Spinal cord (tissue), 10 donors: Measurements from ENCODE around the gene NCOA3. TPM values are rescaled to one million over a fixed set of nuclear protein-coding genes. Genes with fewer than 3 reads are reported as not detected.
"Not testable (repeated sequence)": the region's sequence is repeated elsewhere in the genome, so short reads cannot be mapped to it uniquely, and the experiment has no call there.

Experiments used
- DNase-seq, 6 donors: peaks; one replicate each; pipeline versions ENCODE4 v3.0.0 to v3.0.0-alpha.2; 2013 to 2015; ENCODE audit warnings: low spot score in 6 of 6, low read depth in 4 of 6
- H3K27ac ChIP-seq: one replicate; pipeline ENCODE4 v1.5.1; 2013; ENCODE audit warnings: low read depth, low read length, control low read depth
- H3K27me3 ChIP-seq: one replicate; pipeline ENCODE4 v1.6.1; 2013; ENCODE audit warnings: low read length; ENCODE audit not compliant: control insufficient read depth, insufficient read depth
- H3K36me3 ChIP-seq: one replicate; pipeline ENCODE4 v1.6.1; 2013; ENCODE audit warnings: low read length; ENCODE audit not compliant: control insufficient read depth, insufficient read depth
- H3K4me1 ChIP-seq: one replicate; pipeline ENCODE4 v1.6.1; 2013; ENCODE audit warnings: low read length; ENCODE audit not compliant: control insufficient read depth, insufficient read depth
- H3K4me3 ChIP-seq: one replicate; pipeline ENCODE4 v1.5.1; 2013; ENCODE audit warnings: low read depth, low read length, control low read depth
- H3K9me3 ChIP-seq: one replicate; pipeline ENCODE4 v1.6.1; 2013; ENCODE audit warnings: low read length; ENCODE audit not compliant: control insufficient read depth, insufficient read depth
- WGBS: methylation state at CpG from one replicate; pipeline ENCODE4 v1.1.5; 2013; ENCODE audit warnings: missing lambda C conversion rate; ENCODE audit not compliant: insufficient coverage; 5-methylcytosine and 5-hydroxymethylcytosine counted together
- polyA plus RNA-seq, 2 donors: library from polyadenylated mRNA; unstranded; fragments of 120-200 nt; gene quantifications; one replicate each; pipeline ENCODE4 v1.2.1, GENCODE V29; 2013; ENCODE audit not compliant: insufficient read length in 2 of 2
- total RNA-seq, 2 donors: library from RNA; depleted of rRNA in 1 of 2; stranded (reverse); fragments of 120-200 nt in 1 of 2; fragments of >200 nt in 1 of 2; gene quantifications; one replicate each; pipeline versions ENCODE4 v1.2.3 to v1.2.4, GENCODE V29; 2013 to 2014
- donor health status: healthy.

NCOA3 gene
- total and polyA plus RNA-seq, 4 donors: 23.0 to 43.7 (median 33.4) TPM

- H3K4me1 ChIP-seq, H3K27ac ChIP-seq, H3K27me3 ChIP-seq, H3K4me3 ChIP-seq, H3K9me3 ChIP-seq, DNase-seq, H3K36me3 ChIP-seq: not testable (repeated sequence)
- WGBS: 90% methylated on average over 4 of the region's 8 CpGs
Measured at GRCh38 chr20:47458280-47459050, 43.2 kb upstream of the NCOA3 start.

- H3K27me3 ChIP-seq: no peaks in the 10 kb centered on the region
- H3K4me1 ChIP-seq: no peaks in the 10 kb centered on the region
- WGBS: 93% methylated on average over 6 of the region's 9 CpGs
Measured at GRCh38 chr20:47459344-47460073, 42.2 kb upstream of the NCOA3 start.

GRCh38 chr20:47460761-47461112 is 41.0 kb upstream of the NCOA3 start:
- not testable (repeated sequence) for H3K9me3 ChIP-seq, H3K4me1 ChIP-seq, H3K4me3 ChIP-seq, H3K27me3 ChIP-seq, DNase-seq, H3K36me3 ChIP-seq, H3K27ac ChIP-seq
- 93% methylated on average over 4 of the region's 6 CpGs for WGBS

More at GRCh38 chr20:47459344-47460073, 42.2 kb upstream of the NCOA3 start:
- no peak overlapping the region for H3K27ac ChIP-seq
- no peaks in the 10 kb centered on the region for H3K9me3 ChIP-seq
- no peak for DNase-seq
- no peak overlapping the region for H3K4me3 ChIP-seq
- no peaks in the 10 kb centered on the region for H3K36me3 ChIP-seq

- Histone ChIP-seq H3K27ac (no peak overlapping the region), H3K36me3 (no peaks in the 10 kb centered on the region), H3K9me3 (no peaks in the 10 kb centered on the region), H3K4me3 (no peak overlapping the region), H3K4me1 (no peaks in the 10 kb centered on the region), H3K27me3 (no peaks in the 10 kb centered on the region)
- DNase-seq: no peak
- WGBS: 64% methylated on average over 4 of the region's 5 CpGs
Measured at GRCh38 chr20:47461120-47461685, 40.5 kb upstream of the NCOA3 start.

GRCh38 chr20:47461906-47462305 is 39.8 kb upstream of the NCOA3 start:
- not testable (repeated sequence) for H3K27ac ChIP-seq, H3K27me3 ChIP-seq, H3K9me3 ChIP-seq, DNase-seq, H3K36me3 ChIP-seq, H3K4me3 ChIP-seq, H3K4me1 ChIP-seq
- WGBS: 93% methylated on average over 3 of the region's 5 CpGs

GRCh38 chr20:47464380-47465101 is 37.1 kb upstream of the NCOA3 start:
- DNase-seq: peak; percentile 9 to 88 (median 16)
- no peaks in the 10 kb centered on the region for H3K36me3 ChIP-seq
- no peak overlapping the region for H3K4me3 ChIP-seq
- no peaks in the 10 kb centered on the region for H3K27me3 ChIP-seq
- H3K9me3 ChIP-seq: no peaks in the 10 kb centered on the region
- H3K27ac ChIP-seq: no peak overlapping the region
- no peaks in the 10 kb centered on the region for H3K4me1 ChIP-seq
- WGBS: 71% methylated on average over 3 of the region's 11 CpGs

GRCh38 chr20:47465335-47466090 is 36.2 kb upstream of the NCOA3 start:
- Histone ChIP-seq H3K9me3 (no peaks in the 10 kb centered on the region), H3K27me3 (no peaks in the 10 kb centered on the region), H3K4me1 (no peaks in the 10 kb centered on the region), H3K4me3 (no peak overlapping the region), H3K27ac (no peak overlapping the region), H3K36me3 (no peaks in the 10 kb centered on the region)
- DNase-seq: no peak
- 95% methylated on average over 12 of the region's 16 CpGs for WGBS

GRCh38 chr20:47466213-47466612 is 35.5 kb upstream of the NCOA3 start:
- H3K4me1 ChIP-seq: no peaks in the 10 kb centered on the region
- H3K27me3 ChIP-seq: no peaks in the 10 kb centered on the region
- no peak for DNase-seq
- H3K9me3 ChIP-seq: no peaks in the 10 kb centered on the region
- H3K27ac ChIP-seq: no peak overlapping the region
- H3K36me3 ChIP-seq: no peaks in the 10 kb centered on the region
- 94% methylated on average over 2 of the region's 2 CpGs for WGBS
- no peak overlapping the region for H3K4me3 ChIP-seq
